GM12801 (cell line): ENCODE data around the gene FLNB.

ENCODE experiments used
- CTCF ChIP-seq: IDR thresholded peaks from one replicate; pipeline ENCODE4 v1.5.1; 2011; ENCODE audit warnings: control low read depth; ENCODE audit not compliant: insufficient read length; ENCODE audit errors: extremely low read depth

The FLNB gene

GRCh38 chr3:58184309-58184981, 176.2 kb downstream of the FLNB start:
- no peak for TF ChIP-seq CTCF

GRCh38 chr3:58184982-58185360, 176.7 kb downstream of the FLNB start:
- no peak for TF ChIP-seq CTCF

- no peak for TF ChIP-seq CTCF
Observed at GRCh38 chr3:58188173-58188564, 179.9 kb downstream of the FLNB start.

GRCh38 chr3:58188921-58189451, 180.8 kb downstream of the FLNB start:
- TF ChIP-seq CTCF = no peak

- no peak for TF ChIP-seq CTCF
Observed at GRCh38 chr3:58189691-58190090, 181.5 kb downstream of the FLNB start.

- no peak for TF ChIP-seq CTCF
Observed at GRCh38 chr3:58190291-58190690, 182.1 kb downstream of the FLNB start.

- TF ChIP-seq CTCF = no peak
Observed at GRCh38 chr3:58190882-58191281, 182.7 kb downstream of the FLNB start.
